OCI-LY3 (cell line): ENCODE data around the gene DCC.

Experiments used
- H2AFZ ChIP-seq: fragments of 200-600, 300-600 bp; shearing (Covaris generic); 2 replicates; pipeline ENCODE4 v1.6.0; 2014; ENCODE audit warnings: antibody characterized with exemption, low read depth, low read length
- H3K27ac ChIP-seq: fragments of 200-600, 300-600 bp; sonication (generic); 2 replicates; pipeline ENCODE4 v1.5.1; 2014; ENCODE audit warnings: mild to moderate bottlenecking, low read length, moderate library complexity, mixed read lengths
- H3K27me3 ChIP-seq: fragments of 200-600, 300-600 bp; sonication (generic); 2 replicates; pipeline ENCODE4 v1.6.1; 2014; ENCODE audit warnings: low read depth, low read length, mixed read lengths
- H3K36me3 ChIP-seq: fragments of 200-600, 300-600 bp; sonication (generic); replicated peaks from 2 replicates; pipeline ENCODE3; 2014; ENCODE audit warnings: low read depth, low read length, mixed read lengths
- H3K4me1 ChIP-seq: fragments of 300-600, 200-600 bp; sonication (generic); 2 replicates; pipeline ENCODE4 v1.6.1; 2014; ENCODE audit warnings: low read length, mixed read lengths
- H3K4me2 ChIP-seq: fragments of 200-600, 300-600 bp; sonication (generic); 2 replicates; pipeline ENCODE4 v1.6.1; 2014; ENCODE audit warnings: low read length, mixed read lengths
- H3K4me3 ChIP-seq: fragments of 300-600, 200-600 bp; sonication (generic); 2 replicates; pipeline ENCODE4 v1.5.1; 2014; ENCODE audit warnings: antibody characterized with exemption, mild to moderate bottlenecking, low read length, moderate library complexity
- H3K79me2 ChIP-seq: fragments of 300-600, 200-600 bp; shearing (Covaris generic); 2 replicates; pipeline ENCODE4 v1.6.1; 2014; ENCODE audit warnings: mild to moderate bottlenecking, low read length, mixed read lengths
- H3K9ac ChIP-seq: fragments of 300-600, 200-600 bp; shearing (Covaris generic); 2 replicates; pipeline ENCODE4 v1.6.0; 2014; ENCODE audit warnings: mild to moderate bottlenecking, low read length, moderate library complexity
- H3K9me3 ChIP-seq: fragments of 200-600, 300-600 bp; shearing (Covaris generic); 2 replicates; pipeline ENCODE4 v1.6.1; 2014; ENCODE audit warnings: low read length, mixed read lengths; ENCODE audit not compliant: insufficient read depth
- H4K20me1 ChIP-seq: fragments of 200-600, 300-600 bp; sonication (generic); 2 replicates; pipeline ENCODE4 v1.6.1; 2016; ENCODE audit warnings: low read length, mixed read lengths; ENCODE audit not compliant: insufficient read depth
- EZH2phosphoT487 ChIP-seq: fragments of 200-600 bp; shearing (Covaris generic); IDR thresholded peaks from 2 replicates; pipeline ENCODE4 v1.6.1; 2018; ENCODE audit warnings: antibody characterized with exemption, mixed run types, low read depth
- TF ChIP-seq, protein P1 (sequence below): fragments of 200-600, 300-600 bp; sonication (generic); IDR thresholded peaks from 2 replicates; pipeline ENCODE4 v1.5.1; 2014; ENCODE audit warnings: antibody characterized with exemption, low read length, low read depth

The DCC gene

DNA sequence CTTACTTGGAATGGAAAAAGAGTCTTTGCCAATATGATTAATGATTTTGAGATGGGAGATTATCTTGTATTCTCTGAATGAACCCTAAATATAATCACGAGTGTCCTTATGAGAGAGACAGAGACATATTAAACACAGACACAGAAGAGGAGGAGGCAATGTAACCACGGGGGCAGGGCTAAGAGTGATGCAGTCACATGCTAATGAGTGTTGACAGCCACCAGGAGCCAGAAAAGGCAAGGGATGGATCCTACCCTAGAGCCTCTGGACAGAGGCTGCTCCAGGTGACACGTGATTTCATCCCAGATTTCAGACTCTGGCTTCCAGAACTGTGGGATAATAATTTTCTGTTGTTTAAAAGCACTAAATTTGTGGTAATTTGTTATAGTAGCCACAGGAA lies 1204.9 kb downstream of the DCC start:
- Histone ChIP-seq H3K4me3 (no peak overlapping the region), H4K20me1 (no peaks in the 10 kb centered on the region), H2AFZ (peak overlapping the region; percentile 67), H3K9me3 (no peaks in the 10 kb centered on the region), H3K4me1 (0 out of 2 replicates have a peak, but pooled peaks cover 11% of the 10 kb centered on the region), H3K27me3 (no peaks in the 10 kb centered on the region), H3K4me2 (peak overlapping the region; percentile 47), H3K79me2 (no peaks in the 10 kb centered on the region), H3K9ac (no peak overlapping the region), H3K36me3 (no peaks in the 10 kb centered on the region), H3K27ac (no peak overlapping the region)
- TF ChIP-seq, protein P1, sequence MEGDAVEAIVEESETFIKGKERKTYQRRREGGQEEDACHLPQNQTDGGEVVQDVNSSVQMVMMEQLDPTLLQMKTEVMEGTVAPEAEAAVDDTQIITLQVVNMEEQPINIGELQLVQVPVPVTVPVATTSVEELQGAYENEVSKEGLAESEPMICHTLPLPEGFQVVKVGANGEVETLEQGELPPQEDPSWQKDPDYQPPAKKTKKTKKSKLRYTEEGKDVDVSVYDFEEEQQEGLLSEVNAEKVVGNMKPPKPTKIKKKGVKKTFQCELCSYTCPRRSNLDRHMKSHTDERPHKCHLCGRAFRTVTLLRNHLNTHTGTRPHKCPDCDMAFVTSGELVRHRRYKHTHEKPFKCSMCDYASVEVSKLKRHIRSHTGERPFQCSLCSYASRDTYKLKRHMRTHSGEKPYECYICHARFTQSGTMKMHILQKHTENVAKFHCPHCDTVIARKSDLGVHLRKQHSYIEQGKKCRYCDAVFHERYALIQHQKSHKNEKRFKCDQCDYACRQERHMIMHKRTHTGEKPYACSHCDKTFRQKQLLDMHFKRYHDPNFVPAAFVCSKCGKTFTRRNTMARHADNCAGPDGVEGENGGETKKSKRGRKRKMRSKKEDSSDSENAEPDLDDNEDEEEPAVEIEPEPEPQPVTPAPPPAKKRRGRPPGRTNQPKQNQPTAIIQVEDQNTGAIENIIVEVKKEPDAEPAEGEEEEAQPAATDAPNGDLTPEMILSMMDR, result no peak
- no peak for TF ChIP-seq EZH2phosphoT487

DNA sequence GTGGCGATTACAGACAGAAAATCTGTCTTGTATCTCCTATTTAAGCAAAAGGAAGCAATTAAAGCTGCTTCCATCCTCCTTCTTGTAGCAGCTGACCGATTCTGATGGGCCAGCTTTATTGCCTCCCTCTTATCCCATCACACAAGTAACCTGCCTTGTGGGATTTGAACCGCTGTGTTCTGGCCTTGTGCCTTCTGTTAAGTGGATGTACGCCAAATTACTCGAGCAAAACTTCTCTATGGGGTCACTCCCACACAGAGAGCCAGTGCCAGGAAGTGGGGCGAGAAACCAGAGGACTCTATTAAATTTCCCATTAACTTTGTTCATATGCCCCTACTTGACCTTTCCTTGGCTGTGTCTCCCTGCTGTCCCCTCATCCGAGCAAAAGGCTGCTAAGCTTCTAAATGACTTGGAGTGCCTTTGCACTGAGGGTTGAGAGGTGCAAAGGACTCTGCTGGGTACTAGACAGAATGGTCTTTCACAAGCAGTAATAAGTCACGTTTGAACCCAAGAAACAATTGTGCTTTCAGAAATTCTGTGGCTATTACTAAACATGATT lies 1212.0 kb downstream of the DCC start:
- TF ChIP-seq EZH2phosphoT487, result no peak
- TF ChIP-seq, protein P1, result no peak
- Histone ChIP-seq H4K20me1 (no peaks in the 10 kb centered on the region), H2AFZ (no peak overlapping the region), H3K27ac (no peak overlapping the region), H3K27me3 (no peaks in the 10 kb centered on the region), H3K79me2 (no peaks in the 10 kb centered on the region), H3K4me3 (no peak overlapping the region), H3K9ac (no peak overlapping the region), H3K4me1 (no peaks in the 10 kb centered on the region), H3K9me3 (0 out of 2 replicates have a peak, but pooled peaks cover 3% of the 10 kb centered on the region), H3K4me2 (no peak overlapping the region), H3K36me3 (no peaks in the 10 kb centered on the region)

DNA sequence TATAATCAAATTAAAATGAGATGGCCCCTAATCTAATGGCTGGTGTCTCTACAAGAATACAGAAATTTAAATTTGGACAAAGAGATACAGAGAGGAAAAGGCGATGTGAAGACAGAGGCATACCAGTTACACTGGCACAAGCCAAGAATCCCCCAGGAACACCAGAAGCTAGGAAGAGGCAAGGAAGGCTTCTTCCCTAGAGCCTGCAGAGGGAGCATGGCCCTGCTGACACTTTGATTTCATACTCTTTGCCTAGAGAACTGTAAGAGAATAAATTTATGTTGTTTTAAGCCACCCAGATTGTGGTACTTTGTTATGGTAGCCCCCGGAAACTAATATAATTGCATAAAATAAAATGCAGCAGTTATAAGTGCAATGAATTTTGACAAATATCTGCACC lies 1213.0 kb downstream of the DCC start:
- Histone ChIP-seq H3K79me2 (no peaks in the 10 kb centered on the region), H4K20me1 (no peaks in the 10 kb centered on the region), H2AFZ (no peak overlapping the region), H3K9ac (no peak overlapping the region), H3K27ac (no peak overlapping the region), H3K4me2 (no peak overlapping the region), H3K4me3 (no peak overlapping the region), H3K9me3 (0 out of 2 replicates have a peak, but pooled peaks cover 3% of the 10 kb centered on the region), H3K36me3 (no peaks in the 10 kb centered on the region), H3K27me3 (no peaks in the 10 kb centered on the region), H3K4me1 (no peaks in the 10 kb centered on the region)
- TF ChIP-seq, protein P1, result no peak
- TF ChIP-seq EZH2phosphoT487, result no peak

DNA sequence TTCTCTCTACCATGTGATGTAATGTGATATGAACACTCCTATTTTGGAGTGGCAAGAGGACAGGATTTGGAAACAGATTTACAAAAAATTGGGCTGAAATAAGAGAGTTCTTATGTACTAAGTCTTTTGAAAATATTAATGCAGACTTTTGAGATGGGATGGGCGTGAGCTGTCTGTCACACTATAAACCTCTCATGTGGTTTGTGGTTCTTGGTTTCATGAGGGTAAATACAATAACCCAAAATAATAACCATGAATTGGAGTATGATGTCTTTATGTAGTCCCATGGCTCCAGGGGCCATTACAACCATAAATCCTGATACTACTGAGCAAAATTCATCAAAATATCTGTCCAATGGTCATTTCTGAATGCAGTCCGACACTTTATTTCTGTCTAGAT lies 1216.5 kb downstream of the DCC start:
- no peak overlapping the region for H3K27ac ChIP-seq
- no peaks in the 10 kb centered on the region for H3K79me2 ChIP-seq
- no peaks in the 10 kb centered on the region for H3K36me3 ChIP-seq
- no peak overlapping the region for H3K4me2 ChIP-seq
- no peak overlapping the region for H2AFZ ChIP-seq
- H3K9ac ChIP-seq, result no peak overlapping the region
- no peak overlapping the region for H3K4me3 ChIP-seq
- H3K4me1 ChIP-seq, result no peaks in the 10 kb centered on the region
- no peaks in the 10 kb centered on the region for H4K20me1 ChIP-seq
- H3K27me3 ChIP-seq, result no peaks in the 10 kb centered on the region
- no peak for TF ChIP-seq EZH2phosphoT487
- TF ChIP-seq, protein P1, result no peak
- H3K9me3 ChIP-seq, result no peaks in the 10 kb centered on the region
